HG02973 (cell line): ENCODE measurements around the gene VEZT.
"Not testable (repeated sequence)": the region's sequence is repeated elsewhere in the genome, so short reads cannot be mapped to it uniquely, and the experiment has no call there.

Source experiments
- ATAC-seq: cut with Tn5 transposase; IDR thresholded peaks from one replicate; pipeline ENCODE4 v1.9.1; 2021; ENCODE audit warnings: moderate library complexity; ENCODE audit not compliant: unreplicated experiment

The VEZT gene

DNA sequence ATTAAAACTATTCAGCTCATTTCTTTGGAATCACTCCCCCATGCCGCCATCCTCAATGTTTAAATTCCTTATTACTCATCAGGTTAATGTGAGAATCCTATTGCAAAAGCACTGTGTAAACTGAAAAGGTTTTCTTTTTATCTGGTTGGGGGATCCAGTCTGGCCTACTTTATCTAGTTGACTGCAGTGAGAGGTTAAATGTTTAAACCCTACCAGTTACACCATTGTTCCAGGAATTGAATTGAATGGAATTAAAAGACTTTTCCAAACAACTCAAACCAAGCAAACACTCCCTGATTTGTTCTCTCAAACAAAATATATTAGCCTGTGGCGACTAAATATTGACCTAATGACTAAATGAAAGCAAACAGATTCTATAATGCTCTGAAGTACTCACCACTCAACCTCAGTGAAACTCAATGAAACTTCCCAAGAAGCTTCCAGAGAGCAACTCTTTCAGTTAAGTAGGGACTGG, 100.5 kb downstream of the VEZT start:
- ATAC-seq, result no peak

DNA sequence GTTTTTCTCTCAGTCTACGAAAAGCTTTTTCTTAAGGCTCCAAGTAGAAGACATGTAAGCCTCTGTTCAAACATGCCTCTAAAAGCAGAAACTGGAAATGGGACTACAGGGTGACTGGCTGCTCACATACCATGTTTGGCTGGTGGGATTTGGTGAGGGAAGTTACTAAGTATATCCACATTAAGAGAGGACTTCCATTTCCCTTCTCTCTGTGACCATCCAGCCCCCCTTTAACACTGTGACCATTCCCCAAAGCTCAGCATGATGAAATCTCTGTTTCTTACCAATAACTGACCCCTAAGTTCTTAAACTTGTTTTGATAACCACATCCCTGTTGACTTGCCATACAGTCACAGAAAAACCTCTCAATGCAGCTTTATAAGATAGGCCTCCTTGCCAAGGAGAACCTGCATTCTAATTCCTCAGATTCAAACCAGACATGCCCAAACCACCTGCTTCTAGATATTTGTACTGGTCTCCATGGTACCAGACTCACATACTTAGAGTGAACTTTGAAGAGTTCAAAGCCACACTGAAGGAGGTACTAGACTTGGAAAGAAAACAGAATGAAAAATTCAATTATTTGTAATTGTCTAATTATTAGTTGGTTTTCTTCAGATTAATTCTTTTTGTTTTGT, 102.2 kb downstream of the VEZT start:
- no peak for ATAC-seq

DNA sequence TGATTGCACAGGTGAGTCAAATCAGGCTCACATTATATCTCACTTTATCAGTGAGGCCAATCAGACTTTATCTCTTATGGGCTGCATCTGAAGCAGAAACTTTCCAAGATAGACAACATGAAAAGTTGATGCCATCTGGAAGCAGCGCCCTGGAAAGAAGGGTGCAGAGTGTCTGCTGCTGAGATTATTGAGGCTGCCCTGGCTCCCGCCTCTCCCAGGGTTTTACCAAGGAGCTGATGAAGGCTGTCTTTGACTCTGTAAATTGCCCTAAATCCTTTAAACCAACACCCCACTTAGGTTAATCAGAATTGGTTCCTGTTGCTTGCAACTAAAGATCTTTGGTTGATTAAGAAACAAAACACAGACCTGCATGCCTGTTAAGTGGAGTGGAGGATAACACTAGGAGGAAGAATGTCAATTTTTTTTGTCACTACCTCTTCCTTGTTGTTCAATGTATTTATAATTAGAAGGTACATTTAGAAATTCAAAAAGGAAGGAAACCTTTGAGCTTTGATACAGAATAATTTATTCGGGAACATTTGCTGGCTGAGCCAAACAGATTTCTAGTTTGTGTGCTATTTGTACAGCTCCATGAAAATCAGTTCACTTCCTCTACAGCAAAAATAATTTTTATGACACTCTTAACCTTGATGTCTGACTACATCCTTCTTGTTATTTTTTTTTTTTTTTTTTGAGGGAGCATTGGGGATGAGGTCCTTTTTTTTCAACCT, 104.1 kb downstream of the VEZT start:
- no peak for ATAC-seq

DNA sequence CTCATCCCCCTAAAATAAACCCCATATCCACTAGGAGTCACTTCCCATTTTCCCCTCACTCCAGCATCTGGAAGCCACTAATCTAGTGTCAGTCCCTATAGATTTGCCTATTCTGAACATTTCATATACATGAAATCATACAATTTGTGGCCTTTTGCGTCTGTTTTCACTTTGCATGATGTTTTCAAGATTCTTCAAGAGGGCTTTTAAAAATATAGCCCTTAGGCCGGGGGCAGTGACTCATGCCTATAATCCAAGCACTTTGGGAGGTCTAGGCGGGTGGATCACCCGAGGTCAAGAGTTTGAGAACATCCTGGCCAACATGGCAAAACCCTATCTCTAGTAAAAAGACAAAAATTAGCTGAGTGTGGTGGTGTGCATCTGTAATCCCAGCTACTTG, 104.7 kb downstream of the VEZT start:
- no peak for ATAC-seq

DNA sequence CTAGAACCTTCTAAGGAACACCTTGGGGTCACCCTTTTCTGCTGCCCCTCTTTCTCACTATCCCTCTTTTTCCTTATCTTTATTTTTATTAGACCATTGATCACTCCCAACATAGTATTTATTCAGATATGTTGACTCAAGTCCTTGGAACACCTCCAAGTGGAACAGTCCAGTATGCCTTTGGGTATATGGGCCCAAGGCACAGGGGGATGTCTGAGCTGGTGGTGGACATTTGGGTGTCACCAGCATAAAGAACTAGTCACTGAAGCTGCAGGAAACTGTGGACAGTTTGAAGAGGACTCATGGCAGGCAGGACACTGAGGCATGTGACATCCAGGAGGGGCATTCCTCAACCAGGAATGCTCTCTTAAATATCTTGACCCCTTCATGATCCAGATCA, 105.6 kb downstream of the VEZT start:
- no peak for ATAC-seq

DNA sequence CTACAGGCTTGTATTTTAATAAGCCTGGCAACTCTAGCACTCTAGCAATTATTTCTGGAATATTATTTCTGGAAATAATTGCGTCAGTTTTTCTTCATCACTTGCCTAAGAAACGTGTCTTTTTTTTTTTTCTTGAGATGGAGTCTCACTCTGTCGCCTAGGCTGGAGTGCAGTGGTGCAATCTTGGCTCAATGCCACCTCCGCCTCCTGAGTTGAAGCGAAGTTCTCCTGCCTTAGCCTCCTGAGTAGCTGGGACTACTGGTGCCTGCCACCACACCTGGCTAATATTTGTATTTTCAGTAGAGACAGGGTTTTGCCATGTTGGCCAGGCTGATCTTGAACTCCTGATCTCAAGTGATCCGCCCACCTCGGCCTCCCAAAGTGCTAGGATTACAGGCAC, 106.6 kb downstream of the VEZT start:
- ATAC-seq, result not testable (repeated sequence)

DNA sequence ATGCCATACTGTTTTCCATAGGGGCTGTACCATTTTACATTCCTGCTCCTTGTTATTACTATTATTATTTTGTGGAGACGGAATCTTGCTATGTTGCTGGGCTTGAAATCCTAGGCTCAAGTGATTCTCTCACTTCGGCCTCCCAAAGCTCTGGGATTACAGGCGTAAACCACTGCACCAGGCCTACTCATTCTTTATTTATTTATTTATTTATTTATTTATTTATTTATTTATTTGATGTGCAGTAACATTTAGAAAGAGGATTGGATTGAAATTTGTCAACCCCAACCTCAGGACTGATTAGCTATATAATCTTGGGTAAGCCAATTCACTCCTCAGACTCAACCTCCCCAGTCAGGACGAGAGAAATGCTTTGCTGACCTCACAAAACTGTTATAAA, 107.9 kb downstream of the VEZT start:
- no peak for ATAC-seq

DNA sequence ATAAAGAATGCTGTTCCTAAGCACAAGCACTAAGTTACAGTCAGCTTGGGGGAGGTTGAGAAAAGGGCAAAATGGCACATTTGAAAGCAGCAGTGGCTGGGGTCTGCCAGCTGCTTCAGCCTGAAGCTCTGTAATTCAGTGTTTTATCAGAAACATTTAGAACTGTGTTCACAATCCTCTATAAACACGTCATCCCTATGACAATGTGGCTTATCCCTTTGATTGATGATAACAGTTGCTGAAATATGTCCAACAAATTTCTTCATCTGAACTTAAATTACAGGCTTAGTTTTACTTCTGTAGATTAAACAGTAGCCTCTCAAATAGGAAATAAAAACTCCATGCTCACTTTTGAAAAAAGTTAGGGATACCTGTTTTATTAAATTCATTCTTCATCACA, 108.8 kb downstream of the VEZT start:
- ATAC-seq, result no peak

DNA sequence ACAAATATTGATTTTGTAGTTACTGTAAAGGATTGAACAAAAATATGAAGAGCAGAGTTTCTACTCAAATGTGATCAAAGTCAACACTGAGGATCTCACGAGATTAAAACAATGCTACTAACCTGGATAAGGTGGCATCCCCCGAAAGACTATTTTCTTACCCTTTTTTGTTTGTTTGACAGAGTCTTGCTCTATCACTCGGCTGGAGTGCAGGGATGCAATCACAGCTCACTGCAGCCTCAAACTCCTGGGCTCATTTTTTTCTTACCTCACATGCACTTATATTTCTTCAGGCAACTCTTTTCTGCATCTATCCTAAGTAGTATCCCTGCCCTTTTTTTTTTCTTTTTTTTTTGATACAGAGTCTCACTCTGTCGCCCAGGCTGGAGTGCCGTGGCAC, 109.2 kb downstream of the VEZT start:
- no peak for ATAC-seq

DNA sequence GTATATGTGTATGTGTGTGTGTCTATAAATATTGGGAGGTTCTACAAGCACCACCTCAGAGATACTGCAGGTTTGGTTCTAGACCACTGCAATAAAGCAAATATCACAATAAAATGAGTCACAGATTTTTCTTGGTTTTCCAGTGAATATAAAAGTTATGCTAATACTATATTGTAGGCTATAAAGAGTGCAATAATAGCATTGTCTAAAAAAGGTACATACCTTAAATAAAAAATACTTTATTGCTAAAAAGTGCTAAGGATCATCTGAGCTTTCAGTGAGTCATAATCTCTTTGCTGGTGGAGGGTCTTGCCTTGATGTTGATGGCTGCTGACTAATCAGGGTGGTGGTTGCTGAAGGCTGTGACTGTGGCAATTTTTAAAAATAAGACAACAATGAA, 111.1 kb downstream of the VEZT start:
- no peak for ATAC-seq

DNA sequence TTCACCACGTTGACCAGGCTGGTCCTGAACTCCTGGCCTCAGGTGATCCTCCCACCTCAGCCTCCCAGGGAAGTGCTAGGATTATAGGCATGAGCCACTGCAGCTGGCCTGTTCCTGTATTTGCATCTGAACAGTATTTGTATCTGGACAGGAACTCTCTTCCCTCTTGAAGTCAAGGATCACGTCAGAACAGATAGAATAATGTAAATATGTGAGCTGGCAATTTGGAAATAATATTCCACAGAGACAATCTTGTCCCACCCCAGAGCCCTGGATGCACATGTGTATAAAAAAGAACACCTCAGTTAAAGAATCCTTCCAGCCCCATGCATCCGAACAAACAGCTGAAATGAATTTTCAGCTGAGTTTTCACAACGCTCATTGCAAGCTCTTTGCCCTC, 118.3 kb downstream of the VEZT start:
- no peak for ATAC-seq

DNA sequence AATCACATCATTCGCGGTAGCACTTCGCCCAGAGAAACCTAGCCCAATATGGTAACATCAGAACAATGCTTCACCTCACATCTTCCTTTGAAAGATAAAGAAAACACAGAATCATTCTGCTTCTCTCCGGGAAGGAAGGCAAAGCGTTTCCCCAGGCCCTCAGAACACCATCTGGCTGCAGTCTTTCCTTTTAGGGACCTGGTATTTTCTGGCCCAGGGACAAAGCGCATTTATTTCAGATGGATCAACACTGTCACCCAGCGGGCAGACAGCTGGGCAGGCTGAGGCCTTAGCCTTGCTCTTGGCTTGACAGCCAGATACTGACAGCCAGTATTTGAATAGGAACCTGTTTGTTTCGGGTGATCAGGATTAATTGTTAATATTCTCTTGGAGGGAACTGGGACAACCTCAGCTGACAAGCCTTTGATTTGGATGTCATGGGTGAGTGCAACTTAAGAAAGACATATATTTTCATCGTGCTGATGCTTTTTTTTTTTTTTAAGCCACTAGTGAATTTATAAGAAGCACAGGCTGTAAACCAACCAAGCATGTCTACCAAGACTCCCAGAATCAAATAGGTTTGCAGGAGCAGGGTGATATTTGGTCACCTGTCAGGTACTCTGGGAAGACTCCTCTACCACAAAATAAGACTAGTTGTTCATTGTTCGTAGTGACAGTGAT, 118.9 kb downstream of the VEZT start:
- ATAC-seq, result no peak

DNA sequence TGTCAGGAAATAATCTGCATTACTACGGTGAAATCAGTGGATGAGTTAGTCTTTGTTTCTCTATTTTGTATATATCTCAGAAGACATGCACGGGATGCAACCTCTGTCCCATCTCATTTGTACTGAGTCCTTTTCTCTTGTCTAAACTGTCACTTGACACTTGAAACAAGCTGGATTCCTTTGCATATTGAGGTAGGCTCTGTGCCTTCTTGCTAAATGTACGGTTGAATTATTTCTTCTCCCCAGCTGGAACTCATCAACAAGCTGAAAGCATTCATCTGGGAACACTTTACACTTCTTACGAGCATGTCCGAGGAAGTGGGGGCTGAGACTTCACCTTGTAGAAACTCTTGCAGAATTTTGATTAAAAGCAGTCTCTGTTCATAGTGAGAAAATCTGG, 119.5 kb downstream of the VEZT start:
- ATAC-seq, result no peak

DNA sequence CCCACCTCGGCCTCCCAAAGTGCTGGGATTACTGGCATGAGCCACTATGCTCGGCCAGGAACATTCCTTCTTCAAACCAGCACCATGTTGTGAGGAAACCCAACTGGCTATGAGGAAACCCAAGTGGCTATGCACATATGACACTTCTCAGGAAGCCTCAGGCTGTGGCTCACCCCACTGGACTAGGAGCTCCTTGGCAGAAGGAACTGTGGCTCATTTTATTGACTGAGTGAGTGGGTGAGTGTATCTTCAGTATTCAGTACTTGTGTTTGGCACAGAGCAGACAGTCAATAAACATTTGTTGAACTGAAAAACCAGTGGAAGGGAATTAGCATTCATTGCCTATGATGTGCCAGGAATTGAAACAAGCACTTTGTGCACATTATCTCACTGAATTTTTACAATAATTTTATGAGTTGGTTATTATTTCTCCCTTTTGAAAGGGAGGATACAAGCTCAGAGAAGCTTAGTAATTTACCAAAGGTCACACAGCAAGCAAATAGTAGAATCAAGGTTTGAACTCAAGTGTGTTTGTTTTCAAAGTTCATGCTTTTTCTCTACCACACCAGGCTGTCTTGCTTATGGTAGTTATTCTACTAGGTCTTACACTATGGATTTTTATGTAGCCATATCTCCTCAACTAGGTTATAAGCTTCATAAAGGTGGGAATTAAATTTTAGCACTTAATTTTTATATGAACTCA, 121.6 kb downstream of the VEZT start:
- ATAC-seq, result no peak

DNA sequence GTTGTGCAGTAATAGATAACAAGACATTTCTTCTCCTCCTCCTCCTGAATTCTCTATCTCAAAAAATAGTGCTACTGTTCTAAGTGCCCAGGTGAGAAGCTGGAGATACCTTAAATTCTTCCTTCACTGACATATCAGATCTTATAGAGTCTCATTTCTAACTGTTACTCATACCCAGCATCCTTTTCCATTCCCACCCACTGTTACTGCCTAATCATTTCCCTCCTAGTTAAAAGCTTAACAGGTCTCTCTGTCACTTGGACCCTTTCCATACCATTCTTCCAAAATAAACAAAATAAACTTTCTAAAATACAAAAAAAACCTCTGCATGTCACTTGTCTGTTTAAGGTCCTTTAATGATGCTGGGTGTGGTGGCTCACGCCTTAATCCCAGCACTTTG, 124.4 kb downstream of the VEZT start:
- no peak for ATAC-seq

DNA sequence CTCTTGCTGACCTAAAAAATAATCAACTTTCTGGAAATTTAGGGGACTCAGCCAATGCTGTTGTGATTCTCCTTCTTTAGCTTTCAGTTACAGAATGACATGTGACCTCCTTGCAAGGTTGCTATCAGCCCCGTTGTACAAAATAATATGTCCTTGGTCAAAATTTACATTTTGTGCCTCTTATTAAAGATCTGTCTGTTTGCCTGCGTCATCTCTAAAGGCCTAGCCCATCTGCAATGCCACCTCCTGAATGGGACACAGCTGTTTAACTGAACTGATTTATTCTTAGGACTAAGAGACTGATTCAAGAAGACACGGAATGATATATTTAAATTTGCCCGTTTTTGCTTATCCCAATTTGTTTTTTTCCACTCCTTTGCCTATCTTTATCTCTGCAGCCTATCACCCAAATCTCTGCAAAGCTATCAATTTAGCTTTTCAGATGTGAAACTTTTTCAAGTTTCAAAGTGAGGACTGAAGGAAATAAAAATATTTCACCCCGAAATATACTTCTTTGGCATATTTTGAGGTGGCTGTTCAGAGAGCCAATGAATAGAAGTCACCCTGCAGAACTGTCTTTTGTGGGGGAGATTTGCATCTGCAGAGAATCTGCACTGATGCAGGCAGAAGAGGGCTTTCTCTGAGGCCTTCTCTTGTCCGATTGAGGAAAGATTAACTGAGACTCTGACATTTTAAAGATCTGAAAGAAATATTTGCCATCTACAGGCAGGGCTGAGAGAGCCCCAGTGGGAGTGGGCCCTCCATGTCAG, 126.0 kb downstream of the VEZT start:
- no peak for ATAC-seq

DNA sequence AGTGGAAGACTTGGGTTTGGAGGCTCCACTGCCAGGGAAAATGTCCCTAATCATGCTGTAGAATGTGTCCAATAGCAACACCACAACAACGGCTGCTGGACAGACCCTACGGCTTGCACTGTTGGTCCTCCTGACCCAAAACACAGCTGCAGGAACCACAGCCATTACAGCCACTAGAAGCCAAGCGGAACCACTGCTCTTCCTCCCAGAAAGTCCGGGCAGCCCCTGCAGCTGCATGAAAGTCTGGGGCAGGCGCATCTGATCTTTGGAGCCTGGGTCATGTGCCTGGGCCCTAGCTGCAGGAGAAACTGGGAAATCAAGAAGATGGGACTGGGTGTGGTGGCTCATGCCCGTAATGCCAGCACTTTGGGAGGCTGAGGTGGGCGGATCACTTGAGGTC, 131.7 kb downstream of the VEZT start:
- ATAC-seq, result no peak

DNA sequence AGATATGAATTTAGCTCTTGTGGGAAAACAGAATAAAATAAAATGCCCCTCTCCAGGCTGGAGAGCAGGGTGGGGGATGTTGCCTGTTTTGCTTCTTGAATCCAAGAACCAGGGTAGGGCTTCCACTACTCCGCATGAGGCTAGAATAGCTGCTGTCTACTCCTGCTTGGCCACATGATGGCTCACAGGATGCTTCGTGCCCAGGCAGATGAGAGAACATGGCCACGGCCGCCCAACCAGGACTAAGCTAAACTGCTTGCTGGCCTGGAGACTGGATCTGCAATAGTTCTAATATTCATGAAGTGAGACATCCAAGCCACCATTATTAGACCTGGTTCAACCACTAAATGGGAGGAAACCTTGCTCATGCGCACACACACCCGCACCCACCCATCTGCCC, 134.1 kb downstream of the VEZT start:
- no peak for ATAC-seq
